Melanocyte of skin (primary cell): ENCODE results near the gene DSCAML1. TPM values are rescaled to one million over a fixed set of nuclear protein-coding genes. Genes with fewer than 3 reads are reported as not detected.

Experiments used
- total RNA-seq, 2 donors: library from RNA; depleted of rRNA; stranded (reverse); fragments of >200 nt; gene quantifications; 2 replicates each; pipeline ENCODE4 v1.2.3, GENCODE V29; 2012

The DSCAML1 gene, protein sequence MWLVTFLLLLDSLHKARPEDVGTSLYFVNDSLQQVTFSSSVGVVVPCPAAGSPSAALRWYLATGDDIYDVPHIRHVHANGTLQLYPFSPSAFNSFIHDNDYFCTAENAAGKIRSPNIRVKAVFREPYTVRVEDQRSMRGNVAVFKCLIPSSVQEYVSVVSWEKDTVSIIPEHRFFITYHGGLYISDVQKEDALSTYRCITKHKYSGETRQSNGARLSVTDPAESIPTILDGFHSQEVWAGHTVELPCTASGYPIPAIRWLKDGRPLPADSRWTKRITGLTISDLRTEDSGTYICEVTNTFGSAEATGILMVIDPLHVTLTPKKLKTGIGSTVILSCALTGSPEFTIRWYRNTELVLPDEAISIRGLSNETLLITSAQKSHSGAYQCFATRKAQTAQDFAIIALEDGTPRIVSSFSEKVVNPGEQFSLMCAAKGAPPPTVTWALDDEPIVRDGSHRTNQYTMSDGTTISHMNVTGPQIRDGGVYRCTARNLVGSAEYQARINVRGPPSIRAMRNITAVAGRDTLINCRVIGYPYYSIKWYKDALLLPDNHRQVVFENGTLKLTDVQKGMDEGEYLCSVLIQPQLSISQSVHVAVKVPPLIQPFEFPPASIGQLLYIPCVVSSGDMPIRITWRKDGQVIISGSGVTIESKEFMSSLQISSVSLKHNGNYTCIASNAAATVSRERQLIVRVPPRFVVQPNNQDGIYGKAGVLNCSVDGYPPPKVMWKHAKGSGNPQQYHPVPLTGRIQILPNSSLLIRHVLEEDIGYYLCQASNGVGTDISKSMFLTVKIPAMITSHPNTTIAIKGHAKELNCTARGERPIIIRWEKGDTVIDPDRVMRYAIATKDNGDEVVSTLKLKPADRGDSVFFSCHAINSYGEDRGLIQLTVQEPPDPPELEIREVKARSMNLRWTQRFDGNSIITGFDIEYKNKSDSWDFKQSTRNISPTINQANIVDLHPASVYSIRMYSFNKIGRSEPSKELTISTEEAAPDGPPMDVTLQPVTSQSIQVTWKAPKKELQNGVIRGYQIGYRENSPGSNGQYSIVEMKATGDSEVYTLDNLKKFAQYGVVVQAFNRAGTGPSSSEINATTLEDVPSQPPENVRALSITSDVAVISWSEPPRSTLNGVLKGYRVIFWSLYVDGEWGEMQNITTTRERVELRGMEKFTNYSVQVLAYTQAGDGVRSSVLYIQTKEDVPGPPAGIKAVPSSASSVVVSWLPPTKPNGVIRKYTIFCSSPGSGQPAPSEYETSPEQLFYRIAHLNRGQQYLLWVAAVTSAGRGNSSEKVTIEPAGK (N-terminal part only)
- not detected for total RNA-seq

DNA sequence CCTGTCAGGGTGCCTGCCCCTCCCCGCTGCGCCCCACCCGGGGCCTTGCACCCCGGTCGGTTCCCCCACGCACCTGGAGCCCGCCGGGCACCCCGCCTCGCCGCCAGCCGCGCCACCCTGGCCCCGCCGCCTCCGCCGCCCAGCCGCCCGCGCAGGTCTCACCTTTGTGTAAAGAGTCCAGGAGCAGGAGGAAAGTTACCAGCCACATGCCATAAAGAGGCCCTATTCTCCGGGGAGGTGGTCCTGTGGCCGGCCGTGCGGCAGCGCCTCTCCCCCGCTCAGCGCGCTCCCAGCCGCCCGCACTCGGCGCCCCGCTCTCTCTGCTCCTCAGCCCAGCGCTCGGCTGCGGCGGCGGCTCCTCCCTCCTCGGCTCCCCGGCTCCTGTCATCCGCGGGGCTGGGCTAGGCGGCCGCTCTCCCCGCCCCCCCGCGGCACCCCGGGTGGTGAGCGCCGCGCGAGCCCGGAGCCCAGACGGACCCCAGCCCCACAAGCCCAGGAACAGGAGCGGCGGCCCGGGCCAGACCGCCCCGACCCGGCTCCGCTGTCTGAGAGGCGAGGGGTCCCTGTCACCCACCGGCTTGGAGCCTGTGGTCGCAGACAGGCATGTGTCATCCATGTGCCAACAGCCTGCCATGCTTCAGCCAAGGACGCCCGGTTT, at the start of gene DSCAML1:
TSS of gene DSCAML1 (minus strand) at position 345 of the 658 bp plus-strand sequence. CDS start at position 208, 137 bp downstream.

DNA sequence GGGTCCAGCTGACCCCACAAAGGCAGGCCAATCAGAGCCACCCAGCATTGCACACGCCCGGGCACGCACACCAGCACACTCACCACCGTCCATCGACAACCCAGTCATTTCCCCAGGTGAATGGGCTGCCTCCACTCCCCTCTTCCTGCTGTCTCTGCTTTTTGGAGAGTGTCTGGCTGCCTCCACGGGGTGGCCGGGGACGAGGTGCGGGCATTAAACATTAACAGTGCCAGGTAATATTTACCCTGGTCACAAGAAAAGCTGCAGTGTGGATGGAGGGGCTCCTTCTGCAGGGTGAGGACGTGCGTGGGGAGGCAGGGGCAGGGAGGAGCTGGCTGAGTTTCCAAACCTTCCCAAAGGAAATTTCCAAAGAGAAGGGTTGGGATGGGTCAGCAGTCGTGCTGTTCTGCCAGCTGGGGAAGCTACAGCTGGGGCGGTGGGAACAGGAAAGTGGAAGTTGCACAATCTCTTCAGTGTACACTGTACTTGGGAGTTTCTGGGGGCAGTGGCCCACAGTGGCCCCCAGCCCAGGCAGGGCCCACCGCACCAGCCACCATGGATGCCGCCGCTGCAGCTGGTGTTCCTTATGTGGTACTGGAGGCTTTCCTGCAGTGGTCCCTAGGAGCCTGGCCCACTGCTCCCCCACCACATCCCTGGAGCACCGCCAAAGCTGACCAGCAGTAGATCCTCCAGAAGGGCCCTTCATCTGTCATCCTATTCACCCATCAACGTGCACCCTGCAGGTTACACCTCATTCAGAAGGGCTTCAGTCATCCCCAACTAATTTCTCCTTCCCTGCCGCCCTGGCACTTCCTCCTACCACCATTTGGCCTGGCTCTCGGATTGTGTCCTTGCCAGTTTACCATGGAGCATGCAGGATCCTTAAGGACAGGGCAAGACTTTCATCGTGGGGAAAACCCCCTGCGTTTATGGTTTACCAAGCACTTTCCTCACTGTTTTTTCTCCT, 27.8 kb upstream of the DSCAML1 start, which contains the start of gene FXYD2:
TSS of gene FXYD2 (minus strand) at position 174 of the 967 bp plus-strand sequence. CDS start at position 108, 66 bp downstream.

Other genes starting within 250 kb of the DSCAML1 start
- not detected for gene FXYD2, start 27.5 kb upstream of the DSCAML1 start, total RNA-seq
- 1 to 10 TPM; 1.3 to 2.8 TPM for gene FXYD6, start 79.4 kb upstream of the DSCAML1 start, total RNA-seq
- gene TMPRSS13, start 132.2 kb upstream of the DSCAML1 start, total RNA-seq = under 1 TPM in 1 of 2 donors, not detected in 1; under 0.01 TPM
- gene IL10RA, start 189.2 kb upstream of the DSCAML1 start, total RNA-seq = under 1 TPM in 1 of 2 donors, not detected in 1; 0.34 TPM